Esophagus squamous epithelium (tissue), 4 donors: ENCODE results near the gene WDR73.

Experiments used
- CTCF ChIP-seq, 6 experiments: fragments of 450-650 bp in 4 of 6; fragments of 200-600 bp in 2 of 6; sonication (generic) in 2 of 6; IDR thresholded peaks; one replicate each; pipeline ENCODE4 v1.5.1; 2016 to 2019; ENCODE audit warnings: antibody characterized with exemption in 6 of 6, mild to moderate bottlenecking in 4 of 6, moderate library complexity in 4 of 6
- POLR2A ChIP-seq, 4 donors: fragments of 450-650 bp; IDR thresholded peaks; one replicate each; pipeline ENCODE4 v1.6.1; 2017; ENCODE audit warnings: antibody characterized with exemption in 4 of 4, mild to moderate bottlenecking in 4 of 4, moderate library complexity in 3 of 4

GRCh38 chr15:84629033-84629432 lies 25.1 kb downstream of the WDR73 start:
- no peak for TF ChIP-seq CTCF (IDR thresholded peaks at IDR 0.05)
- TF ChIP-seq POLR2A (IDR thresholded peaks at IDR 0.05): no peak
